CD4-positive, alpha-beta T cell (primary cell): ENCODE measurements around the gene TRIM72. TPM values are rescaled to one million over a fixed set of nuclear protein-coding genes. Genes with fewer than 3 reads are reported as not detected.

Experiments used
- ATAC-seq: fragments of 200-7000 bp; cut with Tn5 transposase; one replicate; pipeline ENCODE4 v1.10.0; 2022; ENCODE audit warnings: mild to moderate bottlenecking; ENCODE audit not compliant: poor library complexity
- CTCF ChIA-PET: fragments of 350-600 bp; sonication (Branson Sonifier 250); formaldehyde crosslinking; loops from one replicate; lab custom pipeline; 2021; ENCODE audit warnings: antibody characterized with exemption, inconsistent platforms; lab: Charles Lee
- POLR2A ChIA-PET: fragments of 350-600 bp; sonication (Branson Sonifier 250); formaldehyde crosslinking; loops from one replicate; lab custom pipeline; 2021; ENCODE audit warnings: antibody characterized with exemption, inconsistent platforms; lab: Charles Lee
- DNase-seq, 14 experiments: peaks; one replicate each; pipeline ENCODE4 v3.0.0-alpha.2; 2013 to 2020; ENCODE audit warnings: mixed read lengths in 2 of 14
- H3K27ac ChIP-seq, 2 donors: one replicate each; pipeline versions ENCODE4 v1.5.1 to v1.7.0; 2013; ENCODE audit warnings: low read length in 2 of 2, low read depth in 1 of 2, mild to moderate bottlenecking in 1 of 2
- H3K27me3 ChIP-seq, 2 experiments: 1 replicate in 1 of 2; 2 replicates in 1 of 2; pipeline versions ENCODE4 v1.6.1 to v1.7.0; 2013; ENCODE audit warnings: low read length in 2 of 2, control low read depth in 1 of 2, mild to moderate bottlenecking in 1 of 2, moderate library complexity in 1 of 2; ENCODE audit not compliant: insufficient read depth in 2 of 2, control insufficient read depth in 1 of 2
- H3K36me3 ChIP-seq: one replicate; pipeline ENCODE4 v1.6.1; 2013; ENCODE audit warnings: low read length, control low read depth; ENCODE audit not compliant: insufficient read depth
- H3K4me1 ChIP-seq: one replicate; pipeline ENCODE4 v1.6.1; 2013; ENCODE audit warnings: low read length, control low read depth; ENCODE audit not compliant: insufficient read depth
- H3K4me3 ChIP-seq: one replicate; pipeline ENCODE4 v1.5.1; 2013; ENCODE audit warnings: mild to moderate bottlenecking, low read length, moderate library complexity
- H3K9me3 ChIP-seq, 2 experiments: 1 replicate in 1 of 2; 2 replicates in 1 of 2; pipeline versions ENCODE4 v1.6.1 to v1.7.0; 2013; ENCODE audit warnings: low read length in 2 of 2, mild to moderate bottlenecking in 2 of 2, control low read depth in 1 of 2, moderate library complexity in 1 of 2; ENCODE audit not compliant: control insufficient read depth in 1 of 2, insufficient read depth in 1 of 2
- H3K27ac Mint-ChIP-seq: one replicate; pipeline ENCODE4 v1.8.0; 2020; ENCODE audit warnings: mixed read lengths
- H3K27me3 Mint-ChIP-seq: one replicate; pipeline ENCODE4 v1.8.0; 2021; ENCODE audit warnings: mixed read lengths
- H3K36me3 Mint-ChIP-seq: one replicate; pipeline ENCODE4 v1.8.0; 2021; ENCODE audit warnings: low read depth, mixed read lengths
- H3K4me1 Mint-ChIP-seq: one replicate; pipeline ENCODE4 v1.8.0; 2021; ENCODE audit warnings: low read depth, mixed read lengths
- H3K4me3 Mint-ChIP-seq: one replicate; pipeline ENCODE4 v1.8.0; 2020; ENCODE audit warnings: mild to moderate bottlenecking, mixed read lengths
- H3K9me3 Mint-ChIP-seq: one replicate; pipeline ENCODE4 v1.8.0; 2020; ENCODE audit warnings: mixed read lengths
- CTCF ChIP-seq: fragments of 200-600 bp; IDR thresholded peaks from one replicate; pipeline ENCODE4 v1.8.0; 2022; ENCODE audit warnings: antibody characterized with exemption, mild to moderate bottlenecking
- intact Hi-C, 2 experiments: fragments of 100-400 bp; cut with DNase I in 1 of 2; cut with micrococcal nuclease in 1 of 2; formaldehyde crosslinking; loops; one replicate each; pipeline versions ENCODE4 v1.15.1 to v1.9.0; 2023 to 2025; cut with DNase I, micrococcal nuclease
- total RNA-seq, 174 experiments: library from RNA in 2 of 174; stranded (reverse) in 2 of 174; gene quantifications; one replicate each; pipeline ENCODE4 v1.2.3 and lab custom pipeline; 2021 to 2026

The TRIM72 gene
- total RNA-seq, 2 experiments from 2014 or later = 0.17 TPM; not detected in 1

DNA sequence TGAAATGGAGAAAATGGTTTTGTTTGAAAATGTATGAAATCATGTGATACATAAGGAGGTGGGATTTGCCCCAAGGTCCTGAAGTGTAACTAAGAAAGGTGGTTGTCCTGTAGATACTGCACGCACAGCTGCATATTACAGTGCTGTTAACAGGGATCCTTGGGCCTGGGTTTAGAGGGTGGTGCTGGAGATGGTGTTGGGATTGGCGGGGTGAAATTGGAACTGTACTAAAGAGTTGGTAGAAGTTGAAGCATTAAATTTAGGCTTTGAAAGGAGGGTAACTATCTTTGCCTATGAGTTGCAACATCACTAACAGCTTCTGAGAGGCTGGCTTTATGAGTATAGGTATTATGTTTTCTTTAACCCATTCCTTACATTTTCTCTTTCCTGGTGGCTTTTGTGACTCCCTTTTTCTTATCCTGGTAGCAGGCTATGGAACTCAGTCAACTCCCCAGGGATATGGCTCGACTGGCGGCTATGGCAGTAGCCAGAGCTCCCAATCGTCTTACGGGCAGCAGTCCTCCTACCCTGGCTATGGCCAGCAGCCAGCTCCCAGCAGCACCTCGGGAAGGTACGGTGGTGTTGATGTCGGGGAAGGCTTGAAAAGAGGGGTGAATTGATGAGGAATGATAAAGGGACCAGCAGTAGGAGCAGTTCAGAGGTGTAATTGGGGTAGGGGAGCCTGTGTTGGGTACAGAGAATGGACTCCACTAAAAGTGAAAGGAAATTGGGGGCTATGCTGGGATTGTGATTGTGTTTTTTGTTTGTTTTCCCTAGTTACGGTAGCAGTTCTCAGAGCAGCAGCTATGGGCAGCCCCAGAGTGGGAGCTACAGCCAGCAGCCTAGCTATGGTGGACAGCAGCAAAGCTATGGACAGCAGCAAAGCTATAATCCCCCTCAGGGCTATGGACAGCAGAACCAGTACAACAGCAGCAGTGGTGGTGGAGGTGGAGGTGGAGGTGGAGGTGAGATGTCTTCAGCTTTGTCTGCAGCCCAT lies 30.2 kb upstream of the TRIM72 start:
- Histone ChIP-seq H3K9me3 (no peaks in the 10 kb centered on the region), H3K27ac (no peak overlapping the region), H3K4me1 (peaks cover 69% of the 10 kb centered on the region), H3K36me3 (peaks cover 65% of the 10 kb centered on the region), H3K4me3 (no peak overlapping the region), H3K27me3 (no peaks in the 10 kb centered on the region)
- intact Hi-C loops = loop anchor here (5.0 to 10.0 kb wide), 5 partner anchors 111 to 681 kb away; partner anchors contain the start of genes STX4 (in 1 of the 2), ZNF646 (in 1 of the 2) and ZNF668 (in 1 of the 2)
- CTCF ChIA-PET = interaction anchor here (2.0 kb wide), 1 partner anchor 17 kb away, joined by 5 read pairs; no protein-coding TSS in a partner anchor
- no peaks in the 10 kb centered on the region for H3K27me3 Mint-ChIP-seq
- TF ChIP-seq CTCF = no peak
- no peaks in the 10 kb centered on the region for H3K9me3 Mint-ChIP-seq
- peaks cover 85% of the 10 kb centered on the region for H3K4me1 Mint-ChIP-seq
- H3K36me3 Mint-ChIP-seq = peaks cover 94% of the 10 kb centered on the region
- H3K4me3 Mint-ChIP-seq = peak overlapping the region; percentile 97
- POLR2A ChIA-PET = interaction anchor here (1.3 to 6.6 kb wide), 2 partner anchors 15 to 41 kb away, joined by 3 to 89 read pairs; partner anchors contain the start of gene PYCARD
- peak overlapping the region; percentile 95 for H3K27ac Mint-ChIP-seq
- ATAC-seq (no peak), DNase-seq (peak in 1 of 14 experiments; percentile 18)

DNA sequence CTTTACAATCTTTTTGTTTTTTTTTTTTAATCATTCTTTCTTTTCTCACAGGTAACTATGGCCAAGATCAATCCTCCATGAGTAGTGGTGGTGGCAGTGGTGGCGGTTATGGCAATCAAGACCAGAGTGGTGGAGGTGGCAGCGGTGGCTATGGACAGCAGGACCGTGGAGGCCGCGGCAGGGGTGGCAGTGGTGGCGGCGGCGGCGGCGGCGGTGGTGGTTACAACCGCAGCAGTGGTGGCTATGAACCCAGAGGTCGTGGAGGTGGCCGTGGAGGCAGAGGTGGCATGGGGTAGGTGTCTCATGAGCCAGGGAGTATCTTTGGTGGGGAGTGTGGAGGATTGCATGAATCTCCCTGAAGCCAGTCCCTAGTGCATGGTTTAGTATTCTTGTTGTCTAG lies 29.0 kb upstream of the TRIM72 start:
- peak in 1 of 14 experiments; percentile 15 for DNase-seq
- peak overlapping the region; percentile 58 for H3K27ac Mint-ChIP-seq
- no peaks in the 10 kb centered on the region for H3K9me3 Mint-ChIP-seq
- peaks cover 90% of the 10 kb centered on the region for H3K4me1 Mint-ChIP-seq
- ATAC-seq = no peak
- intact Hi-C loops = loop anchor here (5.0 to 10.0 kb wide), 5 partner anchors 113 to 680 kb away; partner anchors contain the start of genes STX4 (in 1 of the 2), ZNF646 (in 1 of the 2) and ZNF668 (in 1 of the 2)
- H3K4me3 ChIP-seq = no peak overlapping the region
- ChIA-PET CTCF (no interaction called here), POLR2A (interaction anchor here (1.5 to 6.6 kb wide), 3 partner anchors 8 to 43 kb away, joined by 5 to 89 read pairs (median 6); partner anchors contain the start of gene PYCARD)
- H3K4me1 ChIP-seq = peaks cover 63% of the 10 kb centered on the region
- TF ChIP-seq CTCF = no peak
- H3K27me3 Mint-ChIP-seq = no peaks in the 10 kb centered on the region
- peaks cover 76% of the 10 kb centered on the region for H3K36me3 ChIP-seq
- no peaks in the 10 kb centered on the region for H3K9me3 ChIP-seq
- H3K27ac ChIP-seq = no peak overlapping the region
- H3K27me3 ChIP-seq = no peaks in the 10 kb centered on the region
- H3K36me3 Mint-ChIP-seq = peaks cover 99% of the 10 kb centered on the region
- H3K4me3 Mint-ChIP-seq = peak overlapping the region; percentile 65

GRCh38 chr16:31185339-31185738 lies 28.6 kb upstream of the TRIM72 start:
- H3K4me3 ChIP-seq = no peak overlapping the region
- peak overlapping the region; percentile 65 for H3K4me3 Mint-ChIP-seq
- peaks cover 99% of the 10 kb centered on the region for H3K36me3 Mint-ChIP-seq
- no peaks in the 10 kb centered on the region for H3K27me3 ChIP-seq
- ChIA-PET POLR2A (interaction anchor here (1.5 to 6.6 kb wide), 3 partner anchors 8 to 43 kb away, joined by 5 to 89 read pairs (median 6); partner anchors contain the start of gene PYCARD), CTCF (no interaction called here)
- H3K9me3 Mint-ChIP-seq = no peaks in the 10 kb centered on the region
- peaks cover 81% of the 10 kb centered on the region for H3K36me3 ChIP-seq
- H3K27me3 Mint-ChIP-seq = no peaks in the 10 kb centered on the region
- H3K9me3 ChIP-seq = no peaks in the 10 kb centered on the region
- H3K4me1 ChIP-seq = peaks cover 67% of the 10 kb centered on the region
- no peak for DNase-seq
- peaks cover 92% of the 10 kb centered on the region for H3K4me1 Mint-ChIP-seq
- no peak for ATAC-seq
- no peak for TF ChIP-seq CTCF
- H3K27ac ChIP-seq = no peak overlapping the region
- H3K27ac Mint-ChIP-seq = peak overlapping the region; percentile 58
- intact Hi-C loops = loop anchor here (10.0 kb wide), 3 partner anchors 149 to 679 kb away; no protein-coding TSS in a partner anchor
